ENCODE measurements around the gene CRYGN.

DNA sequence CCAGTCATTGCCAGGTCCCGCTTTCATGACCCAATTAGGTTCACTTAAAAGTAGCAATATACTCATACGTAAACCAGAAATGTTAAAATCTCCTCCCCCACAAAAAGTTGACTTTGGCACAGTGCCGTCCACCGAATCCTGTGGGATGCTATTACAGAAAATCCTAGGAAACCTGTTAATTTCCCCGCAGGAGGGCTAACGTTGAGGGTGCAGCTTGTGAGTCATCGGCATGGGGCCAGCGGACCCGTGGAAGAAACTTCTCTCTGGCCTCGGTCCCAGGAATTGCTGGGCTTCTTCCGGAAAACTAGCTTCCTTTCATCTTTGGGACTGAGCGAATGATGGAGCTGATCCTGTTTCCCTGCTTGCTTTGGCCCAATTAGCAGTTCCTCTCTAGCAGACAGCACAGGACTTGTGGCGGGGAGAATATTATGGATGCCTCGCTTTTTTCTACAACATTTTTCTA is 13.5 kb downstream of the CRYGN start:
- TF ChIP-seq, protein P1, sequence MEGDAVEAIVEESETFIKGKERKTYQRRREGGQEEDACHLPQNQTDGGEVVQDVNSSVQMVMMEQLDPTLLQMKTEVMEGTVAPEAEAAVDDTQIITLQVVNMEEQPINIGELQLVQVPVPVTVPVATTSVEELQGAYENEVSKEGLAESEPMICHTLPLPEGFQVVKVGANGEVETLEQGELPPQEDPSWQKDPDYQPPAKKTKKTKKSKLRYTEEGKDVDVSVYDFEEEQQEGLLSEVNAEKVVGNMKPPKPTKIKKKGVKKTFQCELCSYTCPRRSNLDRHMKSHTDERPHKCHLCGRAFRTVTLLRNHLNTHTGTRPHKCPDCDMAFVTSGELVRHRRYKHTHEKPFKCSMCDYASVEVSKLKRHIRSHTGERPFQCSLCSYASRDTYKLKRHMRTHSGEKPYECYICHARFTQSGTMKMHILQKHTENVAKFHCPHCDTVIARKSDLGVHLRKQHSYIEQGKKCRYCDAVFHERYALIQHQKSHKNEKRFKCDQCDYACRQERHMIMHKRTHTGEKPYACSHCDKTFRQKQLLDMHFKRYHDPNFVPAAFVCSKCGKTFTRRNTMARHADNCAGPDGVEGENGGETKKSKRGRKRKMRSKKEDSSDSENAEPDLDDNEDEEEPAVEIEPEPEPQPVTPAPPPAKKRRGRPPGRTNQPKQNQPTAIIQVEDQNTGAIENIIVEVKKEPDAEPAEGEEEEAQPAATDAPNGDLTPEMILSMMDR (IDR thresholded peaks at IDR 0.05): no peak
- no peak for TF ChIP-seq POLR2A (IDR thresholded peaks at IDR 0.05)

Measured in uterus (tissue), 2 donors.